Measurements from ENCODE around the gene RASSF6. TPM values are rescaled to one million over a fixed set of nuclear protein-coding genes. Genes with fewer than 3 reads are reported as not detected.

The RASSF6 gene
- polyA plus RNA-seq, 1 donor from 2014 or later: not detected

GRCh38 chr4:73614311-73614867 is 5.8 kb downstream of the RASSF6 start:
- no peak overlapping the region for H3K9ac ChIP-seq (ENCODE audit: low read length)
- no peaks in the 10 kb centered on the region for H3K9me3 ChIP-seq (ENCODE audit: low read length)
- no peak overlapping the region for H3K27ac ChIP-seq (ENCODE audit: low read length)
- no peak overlapping the region for H3K4me3 ChIP-seq (ENCODE audit: low read length)
- no peak overlapping the region for H3K4me2 ChIP-seq (ENCODE audit: low read length)
- H2AFZ ChIP-seq (ENCODE audit: low read depth, low read length): no peak overlapping the region
- H4K20me1 ChIP-seq (ENCODE audit: insufficient read depth): no peaks in the 10 kb centered on the region
- no peaks in the 10 kb centered on the region for H3K36me3 ChIP-seq (ENCODE audit: insufficient read depth, low read length)
- no peaks in the 10 kb centered on the region for H3K27me3 ChIP-seq (ENCODE audit: insufficient read depth, low read depth, low read length)
- no peaks in the 10 kb centered on the region for H3K79me2 ChIP-seq (replicated peaks; ENCODE audit: insufficient read depth, low read length)
- H3K9me2 ChIP-seq (ENCODE audit: insufficient read depth, low read length): no peaks in the 10 kb centered on the region
- TF ChIP-seq MXI1 (conservative IDR thresholded peaks at IDR 0.05; ENCODE audit: poor library complexity, severe bottlenecking) (no peak), POLR2AphosphoS5 (IDR thresholded peaks at IDR 0.05) (no peak), SMC3 (conservative IDR thresholded peaks at IDR 0.05; ENCODE audit: poor library complexity) (no peak), TAF1 (IDR thresholded peaks at IDR 0.05; ENCODE audit: low read depth) (no peak), REST (IDR thresholded peaks at IDR 0.05; ENCODE audit: borderline replicate concordance) (no peak), CTCF (IDR thresholded peaks at IDR 0.05; ENCODE audit: poor library complexity, severe bottlenecking) (no peak), EP300 (conservative IDR thresholded peaks at IDR 0.05; ENCODE audit: poor library complexity, severe bottlenecking) (no peak), EZH2 (IDR thresholded peaks at IDR 0.05; ENCODE audit: borderline replicate concordance, insufficient read depth, low read length, poor library complexity, severe bottlenecking) (no peak), RAD21 (conservative IDR thresholded peaks at IDR 0.05) (no peak)
- H3F3A ChIP-seq (ENCODE audit: insufficient read depth, low read length, poor library complexity, severe bottlenecking): no peaks in the 10 kb centered on the region

- TF ChIP-seq POLR2AphosphoS5 (IDR thresholded peaks at IDR 0.05) (no peak), RAD21 (conservative IDR thresholded peaks at IDR 0.05) (no peak), EP300 (conservative IDR thresholded peaks at IDR 0.05; ENCODE audit: poor library complexity, severe bottlenecking) (no peak), SMC3 (conservative IDR thresholded peaks at IDR 0.05; ENCODE audit: poor library complexity) (no peak), TAF1 (IDR thresholded peaks at IDR 0.05; ENCODE audit: low read depth) (no peak), MXI1 (conservative IDR thresholded peaks at IDR 0.05; ENCODE audit: poor library complexity, severe bottlenecking) (no peak), EZH2 (IDR thresholded peaks at IDR 0.05; ENCODE audit: borderline replicate concordance, insufficient read depth, low read length, poor library complexity, severe bottlenecking) (no peak), REST (IDR thresholded peaks at IDR 0.05; ENCODE audit: borderline replicate concordance) (no peak), CTCF (IDR thresholded peaks at IDR 0.05; ENCODE audit: poor library complexity, severe bottlenecking) (no peak)
- Histone ChIP-seq H3K36me3 (ENCODE audit: insufficient read depth, low read length) (no peaks in the 10 kb centered on the region), H3K27me3 (ENCODE audit: insufficient read depth, low read depth, low read length) (no peaks in the 10 kb centered on the region), H3K27ac (ENCODE audit: low read length) (no peak overlapping the region), H3K9ac (ENCODE audit: low read length) (no peak overlapping the region), H3K9me3 (ENCODE audit: low read length) (no peaks in the 10 kb centered on the region), H3K4me2 (ENCODE audit: low read length) (no peak overlapping the region), H3K4me3 (ENCODE audit: low read length) (no peak overlapping the region), H3K79me2 (replicated peaks; ENCODE audit: insufficient read depth, low read length) (no peaks in the 10 kb centered on the region), H2AFZ (ENCODE audit: low read depth, low read length) (no peak overlapping the region), H4K20me1 (ENCODE audit: insufficient read depth) (no peaks in the 10 kb centered on the region), H3F3A (ENCODE audit: insufficient read depth, low read length, poor library complexity, severe bottlenecking) (no peaks in the 10 kb centered on the region), H3K9me2 (ENCODE audit: insufficient read depth, low read length) (no peaks in the 10 kb centered on the region)
These were observed 7.1 kb downstream of the RASSF6 start for GRCh38 chr4:73613130-73613529.
